Measurements from ENCODE around the gene CTTNBP2NL. TPM values are rescaled to one million over a fixed set of nuclear protein-coding genes. Genes with fewer than 3 reads are reported as not detected.

Gene CTTNBP2NL
- polyA plus RNA-seq, 1 experiment = 30.5 TPM

GRCh38 chr1:112504001-112504660 lies 108.1 kb downstream of the CTTNBP2NL start:
- no peak for TF ChIP-seq CTCF (IDR thresholded peaks at IDR 0.05; ENCODE audit: low read depth, low read length)
- no peak overlapping the region for H3K27ac ChIP-seq (ENCODE audit: low read depth, low read length)
- no peak for DNase-seq (ENCODE audit: low read depth, low spot score)
- H3K27me3 ChIP-seq (ENCODE audit: control insufficient read depth, insufficient read depth, low read length) = peaks cover 30% of the 10 kb centered on the region
- CTCF ChIA-PET = interaction anchor here (0.9 to 1.7 kb wide), 2 partner anchors 19 to 110 kb away, joined by 3 to 6 read pairs; no protein-coding TSS in a partner anchor
- POLR2A ChIA-PET = interaction anchor here (0.5 to 1.1 kb wide), 3 partner anchors 39 to 121 kb away, joined by 3 to 5 read pairs (median 4); no protein-coding TSS in a partner anchor
- H3K4me3 ChIP-seq (ENCODE audit: low read depth, low read length) = no peak overlapping the region
- peaks cover 3% of the 10 kb centered on the region; the same call in 1 of the 2 replicates for H3K9me3 ChIP-seq (ENCODE audit: control insufficient read depth, insufficient read depth, low read length)

DNA sequence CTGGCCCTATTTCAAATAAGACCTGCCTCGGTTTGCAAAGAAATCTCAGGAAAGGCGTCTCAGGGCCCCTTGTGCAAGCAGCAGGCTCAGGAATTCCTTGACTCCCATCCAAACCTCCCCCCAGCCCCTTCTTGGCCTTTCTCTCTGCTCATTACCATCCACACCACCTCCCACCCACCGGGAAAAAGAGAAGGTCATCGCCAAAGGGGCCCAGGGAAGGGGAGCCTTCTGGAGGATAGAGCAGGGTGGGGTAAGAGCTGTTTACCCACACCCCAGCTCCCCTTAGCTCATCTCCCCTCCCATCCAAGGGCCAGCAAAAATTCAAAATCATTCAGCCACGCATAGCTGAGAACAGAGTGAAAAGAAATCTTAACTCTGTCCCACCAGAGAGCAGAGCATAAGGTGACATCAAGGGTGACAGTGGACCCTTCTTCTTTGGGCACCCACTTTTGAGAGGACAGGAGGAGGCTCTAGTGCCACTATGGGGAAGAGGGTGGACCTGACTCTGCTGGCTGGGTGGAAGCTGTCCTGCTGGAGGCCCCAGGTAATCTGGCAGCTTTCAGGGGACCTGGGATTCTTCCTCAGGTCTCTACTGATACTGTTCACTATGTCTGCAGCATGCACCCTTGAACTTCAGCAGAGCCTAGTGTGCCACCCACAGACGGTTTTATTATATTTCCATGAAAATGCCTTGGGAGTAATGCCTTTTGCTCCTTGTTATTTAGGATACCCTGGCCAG lies 108.8 kb downstream of the CTTNBP2NL start:
- DNase-seq (ENCODE audit: low read depth, low spot score) = no peak
- Histone ChIP-seq H3K27me3 (ENCODE audit: control insufficient read depth, insufficient read depth, low read length) (peaks cover 37% of the 10 kb centered on the region), H3K27ac (ENCODE audit: low read depth, low read length) (no peak overlapping the region), H3K4me3 (ENCODE audit: low read depth, low read length) (no peak overlapping the region), H3K9me3 (ENCODE audit: control insufficient read depth, insufficient read depth, low read length) (peaks cover 7% of the 10 kb centered on the region; the same call in 1 of the 2 replicates)
- POLR2A ChIA-PET = interaction anchor here (0.6 to 1.1 kb wide), 2 partner anchors 39 to 111 kb away, joined by 3 to 5 read pairs; no protein-coding TSS in a partner anchor
- CTCF ChIA-PET = interaction anchor here (0.9 to 1.7 kb wide), 2 partner anchors 18 to 109 kb away, joined by 3 to 6 read pairs; no protein-coding TSS in a partner anchor
- TF ChIP-seq CTCF (IDR thresholded peaks at IDR 0.05; ENCODE audit: low read depth, low read length) = no peak

GRCh38 chr1:112505400-112505785 lies 109.4 kb downstream of the CTTNBP2NL start:
- ChIA-PET POLR2A (no interaction called here), CTCF (interaction anchor here (1.7 kb wide), 1 partner anchor 109 kb away, joined by 6 read pairs; no protein-coding TSS in a partner anchor)
- Histone ChIP-seq H3K27ac (ENCODE audit: low read depth, low read length) (no peak overlapping the region), H3K4me3 (ENCODE audit: low read depth, low read length) (no peak overlapping the region), H3K27me3 (ENCODE audit: control insufficient read depth, insufficient read depth, low read length) (peaks cover 42% of the 10 kb centered on the region), H3K9me3 (ENCODE audit: control insufficient read depth, insufficient read depth, low read length) (peaks cover 7% of the 10 kb centered on the region; the same call in 1 of the 2 replicates)
- no peak for TF ChIP-seq CTCF (IDR thresholded peaks at IDR 0.05; ENCODE audit: low read depth, low read length)
- DNase-seq (ENCODE audit: low read depth, low spot score) = no peak

DNA sequence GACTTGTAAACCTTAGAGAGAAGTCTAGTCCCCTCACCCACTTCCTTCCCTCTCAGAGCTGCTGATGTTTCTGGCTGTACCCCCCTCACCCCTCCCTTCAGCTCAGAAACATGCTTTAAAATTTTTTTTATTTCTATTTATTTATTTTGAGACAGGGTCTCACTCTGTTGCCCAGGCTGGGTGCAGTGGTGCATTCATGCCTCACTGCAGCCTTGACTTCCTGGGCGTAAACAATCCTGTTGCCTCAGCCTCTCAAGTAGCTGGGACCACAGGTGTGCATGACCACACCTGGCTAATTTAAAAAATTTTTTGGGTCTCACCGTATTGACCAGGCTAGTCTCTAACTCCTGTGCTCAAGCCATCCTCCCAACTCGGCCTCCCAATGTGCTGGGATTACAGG lies 109.9 kb downstream of the CTTNBP2NL start:
- POLR2A ChIA-PET = no interaction called here

More for the DNA sequence above, 109.9 kb downstream of the CTTNBP2NL start:
- Histone ChIP-seq H3K4me3 (ENCODE audit: low read depth, low read length) (no peak overlapping the region), H3K9me3 (ENCODE audit: control insufficient read depth, insufficient read depth, low read length) (peaks cover 7% of the 10 kb centered on the region; the same call in 1 of the 2 replicates), H3K27me3 (ENCODE audit: control insufficient read depth, insufficient read depth, low read length) (peaks cover 46% of the 10 kb centered on the region), H3K27ac (ENCODE audit: low read depth, low read length) (no peak overlapping the region)
- CTCF ChIA-PET = interaction anchor here (1.0 kb wide), 1 partner anchor 108 kb away, joined by 3 read pairs; no protein-coding TSS in a partner anchor
- TF ChIP-seq CTCF (IDR thresholded peaks at IDR 0.05; ENCODE audit: low read depth, low read length) = no peak
- no peak for DNase-seq (ENCODE audit: low read depth, low spot score)

Data from AG04450 (cell line).